Urinary bladder (tissue), 4 donors: ENCODE data around the gene JMJD6. TPM values are rescaled to one million over a fixed set of nuclear protein-coding genes. Genes with fewer than 3 reads are reported as not detected.
"Not testable (repeated sequence)": the region's sequence is repeated elsewhere in the genome, so short reads cannot be mapped to it uniquely, and the experiment has no call there.

ENCODE experiments used
- DNase-seq: peaks from one replicate; pipeline ENCODE4 v3.0.0-alpha.2; 2015; ENCODE audit errors: extremely low spot score
- H3K27ac ChIP-seq: one replicate; pipeline ENCODE4 v1.5.1; 2013; ENCODE audit warnings: low read depth, mild to moderate bottlenecking, moderate library complexity
- H3K36me3 ChIP-seq: one replicate; pipeline ENCODE4 v1.6.1; 2013; ENCODE audit warnings: mild to moderate bottlenecking, moderate library complexity; ENCODE audit not compliant: insufficient read depth
- H3K4me1 ChIP-seq: one replicate; pipeline ENCODE4 v1.6.1; 2013; ENCODE audit warnings: mild to moderate bottlenecking, moderate library complexity; ENCODE audit not compliant: insufficient read depth
- H3K4me3 ChIP-seq: one replicate; pipeline ENCODE4 v1.5.1; 2013; ENCODE audit warnings: low read depth, low read length
- WGBS: extraction: QIAGEN DNeasy Blood & Tissue Kit; methylation state at CpG from one replicate; pipeline ENCODE4 v1.1.7; 2013; 5-methylcytosine and 5-hydroxymethylcytosine counted together
- polyA plus RNA-seq: library from polyadenylated mRNA; stranded (reverse); fragments of 200-250 nt; gene quantifications from one replicate; pipeline ENCODE4 v1.2.3, GENCODE V29; 2013
- total RNA-seq: library from RNA; depleted of rRNA; stranded (reverse); fragments of >200 nt; gene quantifications from one replicate; pipeline ENCODE4 v1.2.3, GENCODE V29; 2014
- donor health status: healthy with polysubstance abuse.
- donor health status: healthy.

JMJD6 gene
- total and polyA plus RNA-seq, 2 donors = 13.5 to 41.4 TPM

- DNase-seq = no peak
- H3K36me3 ChIP-seq = peaks cover 1% of the 10 kb centered on the region
- no peak overlapping the region for H3K4me3 ChIP-seq
- H3K27ac ChIP-seq = no peak overlapping the region
- 49% methylated on average over 3 of the region's 3 CpGs for WGBS
- H3K4me1 ChIP-seq = no peaks in the 10 kb centered on the region
Observed at GRCh38 chr17:76732734-76733617, 6.6 kb upstream of the JMJD6 start.

GRCh38 chr17:76731800-76732733 is 5.7 kb upstream of the JMJD6 start:
- not testable (repeated sequence) for DNase-seq, H3K4me3 ChIP-seq, H3K4me1 ChIP-seq, H3K27ac ChIP-seq, H3K36me3 ChIP-seq
- WGBS = 84% methylated on average over 13 of the region's 13 CpGs

- no peak for DNase-seq
- Histone ChIP-seq H3K36me3 (no peaks in the 10 kb centered on the region), H3K27ac (no peak overlapping the region), H3K4me1 (no peaks in the 10 kb centered on the region), H3K4me3 (peak overlapping the region; percentile 89)
- WGBS = 73% methylated on average over 18 of the region's 18 CpGs
Observed at GRCh38 chr17:76727745-76728456, 1.5 kb upstream of the JMJD6 start.

- Histone ChIP-seq H3K4me3 (peak within 1 kb of the TSS; percentile 89), H3K4me1 (peaks cover under 1% of the 10 kb centered on the region), H3K36me3 (peaks cover under 1% of the 10 kb centered on the region), H3K27ac (peak within 1 kb of the TSS; percentile 100)
- under 1% methylated on average over 71 of the region's 71 CpGs for WGBS
- DNase-seq = no peak
Observed at GRCh38 chr17:76726776-76727718, 641 bp upstream of the JMJD6 start, which contains the start of gene METTL23. TSS of gene METTL23 (plus strand) at chr17:76726839. CDS start at chr17:76729711, 2,872 bp downstream.

- Histone ChIP-seq H3K4me3 (peak overlapping the region; percentile 89), H3K4me1 (peaks cover 2% of the 10 kb centered on the region), H3K27ac (peak overlapping the region; percentile 96), H3K36me3 (peaks cover 3% of the 10 kb centered on the region)
- no peak for DNase-seq
- WGBS = 3% methylated on average over 38 of the region's 38 CpGs
Observed at GRCh38 chr17:76725580-76726230, 701 bp downstream of the JMJD6 start.

- peaks cover 2% of the 10 kb centered on the region for H3K4me1 ChIP-seq
- 96% methylated on average over 9 of the region's 9 CpGs for WGBS
- H3K27ac ChIP-seq = no peak overlapping the region
- peaks cover 3% of the 10 kb centered on the region for H3K36me3 ChIP-seq
- H3K4me3 ChIP-seq = no peak overlapping the region
- DNase-seq = no peak
Observed at GRCh38 chr17:76723812-76724211, 2.6 kb downstream of the JMJD6 start.

- not testable (repeated sequence) for H3K4me3 ChIP-seq, DNase-seq, H3K4me1 ChIP-seq, H3K36me3 ChIP-seq, H3K27ac ChIP-seq
- WGBS = 95% methylated on average over 8 of the region's 8 CpGs
Observed at GRCh38 chr17:76722977-76723376, 3.4 kb downstream of the JMJD6 start.

- WGBS = 92% methylated on average over 8 of the region's 8 CpGs
- H3K36me3 ChIP-seq = peaks cover 3% of the 10 kb centered on the region
- DNase-seq = no peak
Observed at GRCh38 chr17:76722279-76722678, 4.1 kb downstream of the JMJD6 start.

GRCh38 chr17:76721463-76721862 is 4.9 kb downstream of the JMJD6 start:
- peaks cover 3% of the 10 kb centered on the region for H3K36me3 ChIP-seq
- DNase-seq = no peak
- peaks cover 2% of the 10 kb centered on the region for H3K4me1 ChIP-seq
- no peak overlapping the region for H3K4me3 ChIP-seq
- H3K27ac ChIP-seq = no peak overlapping the region
- WGBS = 89% methylated on average over 10 of the region's 10 CpGs

More at GRCh38 chr17:76722279-76722678, 4.1 kb downstream of the JMJD6 start:
- H3K27ac ChIP-seq = no peak overlapping the region
- H3K4me3 ChIP-seq = no peak overlapping the region
- H3K4me1 ChIP-seq = peaks cover 2% of the 10 kb centered on the region

GRCh38 chr17:76720941-76721340 is 5.5 kb downstream of the JMJD6 start:
- Histone ChIP-seq H3K4me1 (peaks cover 2% of the 10 kb centered on the region), H3K36me3 (peaks cover 3% of the 10 kb centered on the region), H3K27ac (no peak overlapping the region), H3K4me3 (no peak overlapping the region)
- no peak for DNase-seq
- WGBS = 88% methylated on average over 9 of the region's 9 CpGs

GRCh38 chr17:76720211-76720610 is 6.2 kb downstream of the JMJD6 start:
- peaks cover 2% of the 10 kb centered on the region for H3K4me1 ChIP-seq
- DNase-seq = no peak

GRCh38 chr17:76718516-76718915 is 7.9 kb downstream of the JMJD6 start:
- Histone ChIP-seq H3K36me3 (peaks cover 3% of the 10 kb centered on the region), H3K4me1 (peaks cover 2% of the 10 kb centered on the region)

More at GRCh38 chr17:76720211-76720610, 6.2 kb downstream of the JMJD6 start:
- Histone ChIP-seq H3K27ac (no peak overlapping the region), H3K4me3 (no peak overlapping the region), H3K36me3 (peaks cover 3% of the 10 kb centered on the region)
- 93% methylated on average over 9 of the region's 9 CpGs for WGBS

More at GRCh38 chr17:76718516-76718915, 7.9 kb downstream of the JMJD6 start:
- Histone ChIP-seq H3K4me3 (no peak overlapping the region), H3K27ac (no peak overlapping the region)
- no peak for DNase-seq
- WGBS = 92% methylated on average over 16 of the region's 16 CpGs
